ENCODE data around the gene VAT1L.
"Not testable (repeated sequence)": the region's sequence is repeated elsewhere in the genome, so short reads cannot be mapped to it uniquely, and the experiment has no call there.

VAT1L gene

DNA sequence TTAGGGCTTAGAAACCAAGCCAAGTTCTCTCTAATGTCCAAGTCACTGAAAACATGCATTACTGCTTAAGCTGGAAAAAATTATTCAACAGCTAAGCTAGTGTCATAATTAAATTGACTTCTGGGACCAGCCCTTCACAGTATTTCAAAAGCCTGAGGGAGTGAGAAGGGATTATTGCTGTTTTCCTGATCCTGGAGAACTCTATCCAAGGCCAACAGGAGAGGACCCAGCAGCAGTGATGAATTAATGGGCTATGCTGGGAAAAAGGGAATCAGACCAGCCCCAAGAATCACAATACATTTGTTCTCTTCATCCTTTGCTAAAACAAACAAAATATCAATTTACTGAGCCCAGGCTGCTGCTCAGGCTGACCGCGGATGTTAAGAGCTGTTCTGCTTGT, 199.4 kb downstream of the VAT1L start:
- no peaks in the 10 kb centered on the region for H3K4me1 ChIP-seq (ENCODE audit: control insufficient read depth, insufficient read depth, low read length)
- no peaks in the 10 kb centered on the region for H3K36me3 ChIP-seq (ENCODE audit: control insufficient read depth, insufficient read depth, low read length)
- no peaks in the 10 kb centered on the region for H3K27me3 ChIP-seq (ENCODE audit: control insufficient read depth, insufficient read depth, low read length)
- DNase-seq (ENCODE audit: low read depth, low spot score): no peak
- H3K9me3 ChIP-seq (ENCODE audit: control insufficient read depth, insufficient read depth, low read length): no peaks in the 10 kb centered on the region; the same call in 1 of the 2 replicates
- no peak overlapping the region for H3K4me3 ChIP-seq (ENCODE audit: low read length)
- no CpG with 5 or more reads among the region's 2 CpGs for WGBS (ENCODE audit: insufficient coverage, insufficient read length)
- H3K27ac ChIP-seq (ENCODE audit: low read length): no peak overlapping the region

DNA sequence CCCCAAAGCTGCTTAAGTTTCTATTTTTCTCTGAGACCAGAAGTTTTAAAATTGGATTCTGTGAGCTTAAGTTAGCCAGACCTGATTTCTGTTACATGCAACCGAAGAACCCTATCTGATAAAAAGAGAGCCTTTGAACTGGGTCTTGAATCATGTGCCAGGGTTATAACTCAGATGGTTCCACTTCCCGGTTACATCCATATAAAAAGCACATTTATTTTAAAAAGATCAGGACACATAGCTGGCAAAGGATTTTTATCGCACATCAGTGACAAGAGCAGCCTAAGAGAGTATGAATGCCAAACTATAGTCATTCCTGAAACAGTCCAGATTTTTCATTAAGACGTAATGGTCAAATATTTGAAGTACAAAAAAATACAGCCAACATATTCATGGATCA, 201.5 kb downstream of the VAT1L start:
- Histone ChIP-seq H3K27me3 (ENCODE audit: control insufficient read depth, insufficient read depth, low read length) (no peaks in the 10 kb centered on the region), H3K36me3 (ENCODE audit: control insufficient read depth, insufficient read depth, low read length) (no peaks in the 10 kb centered on the region), H3K4me3 (ENCODE audit: low read length) (no peak overlapping the region), H3K9me3 (ENCODE audit: control insufficient read depth, insufficient read depth, low read length) (no peaks in the 10 kb centered on the region; the same call in 1 of the 2 replicates), H3K27ac (ENCODE audit: low read length) (no peak overlapping the region), H3K4me1 (ENCODE audit: control insufficient read depth, insufficient read depth, low read length) (0 out of 2 replicates have a peak, but pooled peaks cover 2% of the 10 kb centered on the region)
- no CpG with 5 or more reads among the region's 4 CpGs for WGBS (ENCODE audit: insufficient coverage, insufficient read length)
- no peak for DNase-seq (ENCODE audit: low read depth, low spot score)

DNA sequence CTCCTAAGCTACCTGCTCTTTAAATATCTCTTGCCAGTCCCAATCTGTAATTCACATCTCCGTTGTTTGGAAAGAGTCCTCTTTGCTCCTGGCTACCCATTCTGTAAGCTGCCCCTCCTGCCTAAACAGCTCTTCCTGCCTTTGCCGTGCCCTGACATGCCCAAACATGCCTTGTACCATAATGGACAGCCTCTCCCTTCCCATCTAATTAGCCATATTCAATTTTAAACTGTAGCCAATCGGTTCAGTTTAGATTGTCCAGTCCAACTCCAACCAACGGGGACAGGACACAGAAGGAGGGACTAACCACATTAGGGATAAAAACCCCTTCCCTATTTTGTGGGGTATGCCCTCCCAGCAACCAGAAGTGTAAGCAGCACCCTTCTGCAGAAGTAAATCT, 203.3 kb downstream of the VAT1L start:
- no CpG with 5 or more reads among the region's 4 CpGs for WGBS (ENCODE audit: insufficient coverage, insufficient read length)
- Histone ChIP-seq H3K9me3 (ENCODE audit: control insufficient read depth, insufficient read depth, low read length) (peaks cover 2% of the 10 kb centered on the region), H3K4me3 (ENCODE audit: low read length) (no peak overlapping the region), H3K36me3 (ENCODE audit: control insufficient read depth, insufficient read depth, low read length) (no peaks in the 10 kb centered on the region), H3K27me3 (ENCODE audit: control insufficient read depth, insufficient read depth, low read length) (no peaks in the 10 kb centered on the region), H3K4me1 (ENCODE audit: control insufficient read depth, insufficient read depth, low read length) (0 out of 2 replicates have a peak, but pooled peaks cover 2% of the 10 kb centered on the region), H3K27ac (ENCODE audit: low read length) (peak overlapping the region; percentile 53)
- DNase-seq (ENCODE audit: low read depth, low spot score): no peak

- H3K36me3 ChIP-seq (ENCODE audit: control insufficient read depth, insufficient read depth, low read length); H3K27me3 ChIP-seq (ENCODE audit: control insufficient read depth, insufficient read depth, low read length); H3K9me3 ChIP-seq (ENCODE audit: control insufficient read depth, insufficient read depth, low read length); H3K4me3 ChIP-seq (ENCODE audit: low read length); H3K4me1 ChIP-seq (ENCODE audit: control insufficient read depth, insufficient read depth, low read length); DNase-seq (ENCODE audit: low read depth, low spot score); H3K27ac ChIP-seq (ENCODE audit: low read length): not testable (repeated sequence)
- WGBS (ENCODE audit: insufficient coverage, insufficient read length): no CpG with 5 or more reads among the region's 2 CpGs
Measured at GRCh38 chr16:77992381-77992780, 204.0 kb downstream of the VAT1L start.

- Histone ChIP-seq H3K36me3 (ENCODE audit: control insufficient read depth, insufficient read depth, low read length) (no peaks in the 10 kb centered on the region), H3K4me1 (ENCODE audit: control insufficient read depth, insufficient read depth, low read length) (0 out of 2 replicates have a peak, but pooled peaks cover 2% of the 10 kb centered on the region), H3K4me3 (ENCODE audit: low read length) (no peak overlapping the region), H3K27ac (ENCODE audit: low read length) (peak overlapping the region; percentile 48), H3K27me3 (ENCODE audit: control insufficient read depth, insufficient read depth, low read length) (no peaks in the 10 kb centered on the region), H3K9me3 (ENCODE audit: control insufficient read depth, insufficient read depth, low read length) (peaks cover 2% of the 10 kb centered on the region)
- no CpG with 5 or more reads among the region's 6 CpGs for WGBS (ENCODE audit: insufficient coverage, insufficient read length)
- DNase-seq (ENCODE audit: low read depth, low spot score): no peak
Measured at GRCh38 chr16:77993111-77993985, 205.0 kb downstream of the VAT1L start.

- WGBS (ENCODE audit: insufficient coverage, insufficient read length): no CpG with 5 or more reads among the region's 7 CpGs
Measured at GRCh38 chr16:77995843-77996455, 207.6 kb downstream of the VAT1L start.

DNA sequence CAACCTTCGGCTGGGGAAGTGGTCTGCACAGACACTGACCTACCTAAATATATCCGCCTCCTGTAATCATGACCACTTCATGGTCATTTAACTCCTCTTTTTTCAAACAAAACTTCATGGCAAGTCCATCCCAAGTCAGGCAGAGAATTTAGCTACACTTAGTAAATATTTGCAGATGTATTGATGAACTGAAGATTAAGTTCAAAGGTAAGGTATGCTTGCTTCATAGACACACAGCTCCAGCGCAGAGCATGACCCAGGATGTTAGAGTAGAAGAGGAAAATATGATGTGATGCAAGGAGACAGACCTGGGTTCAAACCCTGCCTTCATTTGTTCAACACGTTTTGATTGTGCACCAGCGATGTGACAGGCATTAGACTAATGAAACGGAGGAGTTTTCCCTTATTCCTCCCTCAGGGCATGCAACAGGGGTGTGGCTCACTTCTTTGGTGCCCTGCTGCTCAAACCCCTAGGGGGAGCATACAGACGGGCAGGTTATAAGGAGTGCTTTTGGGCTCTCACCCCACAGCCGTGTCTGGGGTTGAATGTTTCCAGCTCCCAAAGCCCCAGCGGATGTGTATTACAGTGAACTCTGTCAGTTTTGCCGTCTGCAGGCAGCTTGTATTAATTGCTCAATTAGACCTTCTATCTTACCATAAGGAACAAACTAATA, 210.1 kb downstream of the VAT1L start:
- DNase-seq (ENCODE audit: low read depth, low spot score): no peak
- Histone ChIP-seq H3K27me3 (ENCODE audit: control insufficient read depth, insufficient read depth, low read length) (no peaks in the 10 kb centered on the region), H3K4me3 (ENCODE audit: low read length) (no peak overlapping the region), H3K36me3 (ENCODE audit: control insufficient read depth, insufficient read depth, low read length) (no peaks in the 10 kb centered on the region), H3K4me1 (ENCODE audit: control insufficient read depth, insufficient read depth, low read length) (no peaks in the 10 kb centered on the region), H3K27ac (ENCODE audit: low read length) (no peak overlapping the region), H3K9me3 (ENCODE audit: control insufficient read depth, insufficient read depth, low read length) (peaks cover 2% of the 10 kb centered on the region)
- WGBS (ENCODE audit: insufficient coverage, insufficient read length): no CpG with 5 or more reads among the region's 10 CpGs

More at GRCh38 chr16:77995843-77996455, 207.6 kb downstream of the VAT1L start:
- Histone ChIP-seq H3K36me3 (ENCODE audit: control insufficient read depth, insufficient read depth, low read length) (no peaks in the 10 kb centered on the region), H3K4me3 (ENCODE audit: low read length) (no peak overlapping the region), H3K27me3 (ENCODE audit: control insufficient read depth, insufficient read depth, low read length) (no peaks in the 10 kb centered on the region), H3K9me3 (ENCODE audit: control insufficient read depth, insufficient read depth, low read length) (peaks cover 2% of the 10 kb centered on the region), H3K4me1 (ENCODE audit: control insufficient read depth, insufficient read depth, low read length) (0 out of 2 replicates have a peak, but pooled peaks cover 2% of the 10 kb centered on the region), H3K27ac (ENCODE audit: low read length) (no peak overlapping the region)
- no peak for DNase-seq (ENCODE audit: low read depth, low spot score)

- Histone ChIP-seq H3K27ac (ENCODE audit: low read length) (no peak overlapping the region), H3K27me3 (ENCODE audit: control insufficient read depth, insufficient read depth, low read length) (no peaks in the 10 kb centered on the region), H3K9me3 (ENCODE audit: control insufficient read depth, insufficient read depth, low read length) (no peaks in the 10 kb centered on the region), H3K36me3 (ENCODE audit: control insufficient read depth, insufficient read depth, low read length) (no peaks in the 10 kb centered on the region), H3K4me1 (ENCODE audit: control insufficient read depth, insufficient read depth, low read length) (no peaks in the 10 kb centered on the region), H3K4me3 (ENCODE audit: low read length) (no peak overlapping the region)
- no CpG with 5 or more reads among the region's 4 CpGs for WGBS (ENCODE audit: insufficient coverage, insufficient read length)
- DNase-seq (ENCODE audit: low read depth, low spot score): no peak
Measured at GRCh38 chr16:78001451-78002025, 213.2 kb downstream of the VAT1L start.

DNA sequence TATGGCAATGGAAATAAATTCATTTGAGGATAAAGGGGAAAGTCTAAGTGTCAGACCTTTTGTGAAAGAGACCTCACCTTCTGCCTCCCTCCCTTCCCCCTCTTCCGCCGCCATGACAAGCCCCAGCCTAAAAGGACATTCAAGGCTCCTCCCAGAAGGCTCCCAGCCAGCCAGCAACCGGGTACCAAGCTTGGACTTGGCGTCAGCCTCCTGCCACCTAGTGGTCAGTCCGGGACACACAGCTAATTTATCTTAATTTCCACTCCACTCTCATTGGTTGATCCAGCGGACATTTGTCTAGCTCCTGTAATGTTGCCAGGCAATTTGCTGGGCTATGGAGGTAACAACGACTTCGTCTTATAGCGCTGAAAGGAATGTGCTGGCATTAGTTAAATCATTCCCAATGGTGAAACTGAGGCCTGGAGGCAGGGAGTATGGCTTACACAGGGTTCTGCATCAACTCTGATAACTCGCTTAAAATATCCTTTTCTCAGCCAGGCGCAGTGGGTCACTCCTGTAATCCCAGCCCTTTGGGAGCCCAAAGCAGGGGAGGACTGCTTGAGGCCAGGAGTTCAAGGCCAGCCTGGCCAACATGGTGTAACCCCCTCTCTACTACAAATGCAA, 214.7 kb downstream of the VAT1L start:
- peak; percentile 98 for DNase-seq (ENCODE audit: low read depth, low spot score)
- Histone ChIP-seq H3K4me1 (ENCODE audit: control insufficient read depth, insufficient read depth, low read length) (no peaks in the 10 kb centered on the region), H3K27me3 (ENCODE audit: control insufficient read depth, insufficient read depth, low read length) (no peaks in the 10 kb centered on the region), H3K9me3 (ENCODE audit: control insufficient read depth, insufficient read depth, low read length) (no peaks in the 10 kb centered on the region), H3K36me3 (ENCODE audit: control insufficient read depth, insufficient read depth, low read length) (no peaks in the 10 kb centered on the region), H3K27ac (ENCODE audit: low read length) (no peak overlapping the region), H3K4me3 (ENCODE audit: low read length) (no peak overlapping the region)
- no CpG with 5 or more reads among the region's 11 CpGs for WGBS (ENCODE audit: insufficient coverage, insufficient read length)

GRCh38 chr16:78004517-78004916, 216.2 kb downstream of the VAT1L start:
- no peak overlapping the region for H3K4me3 ChIP-seq (ENCODE audit: low read length)
- WGBS (ENCODE audit: insufficient coverage, insufficient read length): no CpG with 5 or more reads among the region's 4 CpGs
- H3K9me3 ChIP-seq (ENCODE audit: control insufficient read depth, insufficient read depth, low read length): no peaks in the 10 kb centered on the region
- DNase-seq (ENCODE audit: low read depth, low spot score): no peak
- H3K36me3 ChIP-seq (ENCODE audit: control insufficient read depth, insufficient read depth, low read length): no peaks in the 10 kb centered on the region
- H3K27me3 ChIP-seq (ENCODE audit: control insufficient read depth, insufficient read depth, low read length): no peaks in the 10 kb centered on the region
- H3K27ac ChIP-seq (ENCODE audit: low read length): no peak overlapping the region
- H3K4me1 ChIP-seq (ENCODE audit: control insufficient read depth, insufficient read depth, low read length): no peaks in the 10 kb centered on the region
